Panc1 (cell line): ENCODE data around the gene CDCA8.

Experiments
- CTCF ChIP-seq: fragments of 450-650 bp; IDR thresholded peaks from 2 replicates; pipeline ENCODE4 v1.5.1; 2017; ENCODE audit warnings: mild to moderate bottlenecking
- REST ChIP-seq, 2 experiments: IDR thresholded peaks; 2 replicates each; pipeline ENCODE4 v1.6.1; 2011 to 2012; ENCODE audit warnings: low read depth in 2 of 2, control low read depth in 1 of 2, low read length in 1 of 2, mild to moderate bottlenecking in 1 of 2, moderate library complexity in 1 of 2; ENCODE audit not compliant: insufficient read depth in 1 of 2
- SIN3A ChIP-seq: IDR thresholded peaks from 2 replicates; pipeline ENCODE4 v1.6.1; 2012; ENCODE audit warnings: low read depth, mild to moderate bottlenecking, low read length, moderate library complexity, borderline replicate concordance; ENCODE audit not compliant: insufficient read depth

- no peak for TF ChIP-seq CTCF
- TF ChIP-seq SIN3A, result no peak
- TF ChIP-seq REST (IDR thresholded peaks at IDR 0.05; ENCODE audit: insufficient read depth in 1 of 2, low read depth in 2 of 2, low read length in 1 of 2), result no peak
Observed at GRCh38 chr1:37726751-37727585, 34.7 kb downstream of the CDCA8 start.
